HepG2 (cell line): ENCODE measurements around the gene M1AP. TPM values are rescaled to one million over a fixed set of nuclear protein-coding genes. Genes with fewer than 3 reads are reported as not detected.

Source experiments
- ATAC-seq: fragments of 200-7000 bp; cut with Tn5 transposase; 3 replicates; pipeline ENCODE4 v1.9.1; 2020; ENCODE audit warnings: mild to moderate bottlenecking, moderate library complexity
- BruUV-seq: library from RNA; stranded (reverse); fragments of 400-500 nt; replicated peaks from 2 replicates; lab custom pipeline; 2021; lab: Mats Ljungman, UMichigan
- CTCF ChIA-PET: fragments of 300-600 bp; formaldehyde crosslinking; extraction: SDS; loops from one replicate; lab custom pipeline; 2021; ENCODE audit warnings: low total read pairs, inconsistent platforms, low intra/inter-chr PET ratio; lab: Yijun Ruan, JAX
- POLR2A ChIA-PET: fragments of 350-600 bp; sonication (Branson Sonifier 250); formaldehyde crosslinking; loops from one replicate; lab custom pipeline; 2020; ENCODE audit warnings: antibody characterized with exemption, inconsistent platforms; lab: Yijun Ruan, JAX
- DNase-seq: peaks from one replicate; pipeline ENCODE4 v3.0.0-alpha.2; 2015; ENCODE audit warnings: low spot score
- FAIRE-seq: peaks from 3 replicates; lab custom pipeline; 2011; peaks lifted over from hg19 to GRCh38; lab: Jason Lieb, UNC
- H2AFZ ChIP-seq: one replicate; pipeline ENCODE4 v1.6.1; 2011; ENCODE audit warnings: low read length, inconsistent platforms
- H3K27ac ChIP-seq: fragments of 300-600 bp; 3 replicates; pipeline ENCODE4 v1.8.0; 2011; ENCODE audit warnings: mixed run types, mild to moderate bottlenecking, mixed read lengths, low read length, inconsistent platforms; ENCODE audit not compliant: insufficient read depth; ENCODE audit errors: extremely low read length
- H3K27me3 ChIP-seq, 2 experiments: fragments of 200-600 bp in 1 of 2; 2 replicates in 1 of 2; 3 replicates in 1 of 2; pipeline versions ENCODE4 v1.6.0 to v1.8.0; 2011; ENCODE audit warnings: low read length in 2 of 2, mild to moderate bottlenecking in 2 of 2, moderate library complexity in 2 of 2, inconsistent platforms in 1 of 2; ENCODE audit not compliant: insufficient read depth in 2 of 2, control insufficient read depth in 1 of 2
- H3K36me3 ChIP-seq, 2 experiments: fragments of 200-600 bp in 1 of 2; replicated peaks in 1 of 2; 2 replicates in 1 of 2; 3 replicates in 1 of 2; pipeline versions ENCODE4 v1.5.1 to v1.8.0; 2011; ENCODE audit warnings: low read length in 2 of 2, inconsistent platforms in 1 of 2; ENCODE audit not compliant: insufficient read depth in 2 of 2, control insufficient read depth in 1 of 2
- H3K4me1 ChIP-seq: 2 replicates; pipeline ENCODE4 v1.5.1; 2012; ENCODE audit warnings: low read length, inconsistent platforms; ENCODE audit not compliant: insufficient read depth
- H3K4me2 ChIP-seq: 2 replicates; pipeline ENCODE4 v1.6.0; 2011; ENCODE audit warnings: low read depth, low read length, inconsistent platforms
- H3K4me3 ChIP-seq, 3 experiments: fragments of 200-600 bp in 1 of 3; sonication (generic), shearing (Covaris generic) in 1 of 3; replicated peaks in 1 of 3; 2 replicates each; pipeline ENCODE4 v1.5.1; 2011 to 2016; ENCODE audit warnings: low read length in 3 of 3, inconsistent platforms in 2 of 3, low read depth in 2 of 3, mild to moderate bottlenecking in 2 of 3, control low read depth in 1 of 3, mixed read lengths in 1 of 3; ENCODE audit not compliant: insufficient read depth in 1 of 3
- H3K79me2 ChIP-seq: one replicate; pipeline ENCODE4 v1.6.1; 2011; ENCODE audit warnings: low read length, inconsistent platforms; ENCODE audit not compliant: insufficient read depth
- H3K9ac ChIP-seq: 2 replicates; pipeline ENCODE4 v1.6.0; 2011; ENCODE audit warnings: mild to moderate bottlenecking, low read depth, low read length, inconsistent platforms; ENCODE audit not compliant: insufficient read depth
- H3K9me3 ChIP-seq: 2 replicates; pipeline ENCODE4 v1.5.1; 2012; ENCODE audit warnings: mild to moderate bottlenecking, low read length
- H4K20me1 ChIP-seq: 2 replicates; pipeline ENCODE4 v1.6.0; 2011; ENCODE audit warnings: inconsistent platforms, mild to moderate bottlenecking, low read length, moderate library complexity; ENCODE audit not compliant: insufficient read depth
- EP300 ChIP-seq, 3 experiments: sonication (generic) in 1 of 3; formaldehyde crosslinking in 1 of 3; IDR thresholded peaks; 2 replicates each; pipeline versions ENCODE4 v1.5.1 to v1.6.1; 2011 to 2020; ENCODE audit warnings: low read depth in 2 of 3, low read length in 2 of 3, borderline replicate concordance in 1 of 3, improper control_type of control experiment in 1 of 3, mild to moderate bottlenecking in 1 of 3, missing genetic modification reagents in 1 of 3, moderate library complexity in 1 of 3
- FOXC1 ChIP-seq: sonication (generic); formaldehyde crosslinking; IDR thresholded peaks from 2 replicates; pipeline ENCODE4 v1.8.0; 2022; ENCODE audit warnings: mild to moderate bottlenecking, missing genetic modification reagents, borderline replicate concordance
- FOXM1 ChIP-seq: sonication (generic); formaldehyde crosslinking; IDR thresholded peaks from 2 replicates; pipeline ENCODE4 v1.5.0; 2020; ENCODE audit warnings: missing genetic modification reagents
- SNAPC2 ChIP-seq: sonication (generic); formaldehyde crosslinking; IDR thresholded peaks from 2 replicates; pipeline ENCODE4 v1.8.1; 2022; ENCODE audit warnings: mild to moderate bottlenecking, missing genetic modification reagents
- SRF ChIP-seq: IDR thresholded peaks from 2 replicates; pipeline ENCODE4 v1.6.1; 2011; ENCODE audit warnings: mild to moderate bottlenecking, low read depth, low read length, moderate library complexity
- SRSF1 ChIP-seq: fragments of 200-400 bp; formaldehyde crosslinking; optimal IDR thresholded peaks from 2 replicates; pipeline ENCODE3; 2017; ENCODE audit warnings: mild to moderate bottlenecking, low read depth, low read length, moderate library complexity
- SRY ChIP-seq: sonication (generic); formaldehyde crosslinking; IDR thresholded peaks from 2 replicates; pipeline ENCODE4 v1.8.0; 2022; ENCODE audit warnings: mild to moderate bottlenecking, missing genetic modification reagents
- YEATS2 ChIP-seq: sonication (generic); formaldehyde crosslinking; IDR thresholded peaks from 2 replicates; pipeline ENCODE4 v1.4.0; 2020; ENCODE audit warnings: missing genetic modification reagents, borderline replicate concordance
- ZNF3 ChIP-seq: IDR thresholded peaks from 2 replicates; pipeline ENCODE4 v1.7.0; 2017; ENCODE audit warnings: inconsistent platforms
- ZNF430 ChIP-seq: sonication (generic); formaldehyde crosslinking; IDR thresholded peaks from 2 replicates; pipeline ENCODE4 v1.9.0; 2021; ENCODE audit warnings: mild to moderate bottlenecking, missing genetic modification reagents
- ZNF616 ChIP-seq: sonication (generic); formaldehyde crosslinking; IDR thresholded peaks from 2 replicates; pipeline ENCODE4 v1.5.0; 2020; ENCODE audit warnings: low read depth, mild to moderate bottlenecking, missing genetic modification reagents
- ZNF646 ChIP-seq: sonication (generic); formaldehyde crosslinking; IDR thresholded peaks from 2 replicates; pipeline ENCODE4 v1.9.0; 2021; ENCODE audit warnings: mild to moderate bottlenecking, missing genetic modification reagents
- ZNF670 ChIP-seq: sonication (generic); formaldehyde crosslinking; IDR thresholded peaks from 2 replicates; pipeline ENCODE4 v1.8.0; 2022; ENCODE audit warnings: mild to moderate bottlenecking, missing genetic modification reagents, borderline replicate concordance
- ZNF672 ChIP-seq: sonication (generic); formaldehyde crosslinking; IDR thresholded peaks from 2 replicates; pipeline ENCODE4 v1.8.1; 2022; ENCODE audit warnings: missing genetic modification reagents
- ZSCAN20 ChIP-seq: sonication (generic); formaldehyde crosslinking; IDR thresholded peaks from 2 replicates; pipeline ENCODE4 v1.4.0; 2020; ENCODE audit warnings: missing genetic modification reagents, mild to moderate bottlenecking, borderline replicate concordance
- WGBS: methylation state at CpG from one replicate; pipeline ENCODE4 v1.1.6; 2017; ENCODE audit warnings: low lambda C conversion rate; 5-methylcytosine and 5-hydroxymethylcytosine counted together
- in situ Hi-C: cut with HindIII; loops from 2 replicates; pipeline ENCODE4 v1.10.0; 2017; ENCODE audit warnings: low pct_unique_long_range_greater_than_20kb; ENCODE audit not compliant: extremely low pct_ligation_motif_present
- intact Hi-C: fragments of 100-400 bp; cut with micrococcal nuclease; formaldehyde crosslinking; loops from one replicate; pipeline ENCODE4 v1.10.0; 2022; ENCODE audit not compliant: unreplicated experiment
- polyA plus RNA-seq, 8 experiments: library from polyadenylated mRNA; depleted of rRNA in 3 of 8; stranded (reverse) in 7 of 8; unstranded in 1 of 8; fragments of >200 nt; fragmentation: Illumina TruSeq in 4 of 8; extraction: Trizol in 4 of 8; gene quantifications; 2 replicates each; pipeline versions ENCODE4 v1.2.1 to v1.2.3, GENCODE V29; 2011 to 2016; ENCODE audit warnings: low read depth in 4 of 8, missing spikeins in 1 of 8, mixed read lengths in 1 of 8; ENCODE audit not compliant: insufficient read depth in 1 of 8
- total RNA-seq, 5 experiments: library from RNA; depleted of rRNA; stranded (reverse); fragments of >200 nt; fragmentation: Illumina TruSeq; extraction: Trizol; gene quantifications; 2 replicates each; pipeline ENCODE4 v1.2.3, GENCODE V29; 2016; ENCODE audit warnings: low read depth in 1 of 5

Gene M1AP
- total and polyA plus RNA-seq, 2 of the 13 experiments (the other 11 are each of a cell fraction or from before 2014, with no cell fraction given): not detected

GRCh38 chr2:74653589-74653984 is 5.5 kb upstream of the M1AP start (continued):
- TF ChIP-seq ZNF646 (CRISPR knock-in tag): peak; percentile 85
- 0 out of 2 replicates have a peak, but pooled peaks have one; percentile 10 for TF ChIP-seq ZNF670 (CRISPR knock-in tag)

- ATAC-seq: no peak
- H3K4me1 ChIP-seq: no peaks in the 10 kb centered on the region
- H3K27me3 ChIP-seq: peaks cover 1 to 5% of the 10 kb centered on the region in 2 experiments; a peak in 1 of 5 replicates
- FAIRE-seq: no peak
- no TSS peak for BruUV-seq
- H3K9me3 ChIP-seq: no peaks in the 10 kb centered on the region
- no peak overlapping the region for H3K4me2 ChIP-seq
- H3K27ac ChIP-seq: no peak overlapping the region
- DNase-seq: no peak
- in situ Hi-C loops (no loop called here), intact Hi-C loops (no loop called here)
- 53% methylated on average over 13 of the region's 13 CpGs for WGBS
- CTCF ChIA-PET: no interaction called here
- no peak overlapping the region for H3K9ac ChIP-seq
- no peak overlapping the region for H2AFZ ChIP-seq
- H3K36me3 ChIP-seq: no peaks in the 10 kb centered on the region
- no peaks in the 10 kb centered on the region for H3K79me2 ChIP-seq
- no peak overlapping the region for H3K4me3 ChIP-seq
- no peaks in the 10 kb centered on the region for H4K20me1 ChIP-seq
- POLR2A ChIA-PET: no interaction called here
- TF ChIP-seq ZNF672: no peak
- no peak for TF ChIP-seq FOXM1
- TF ChIP-seq SNAPC2 (CRISPR knock-in tag): no peak
- no peak for TF ChIP-seq SRY (CRISPR knock-in tag)
- no peak for TF ChIP-seq ZNF430 (CRISPR knock-in tag)
- TF ChIP-seq SRSF1: no peak
- no peak for TF ChIP-seq YEATS2 (CRISPR knock-in tag)
- TF ChIP-seq FOXC1: no peak
- TF ChIP-seq SRF: no peak
- TF ChIP-seq ZNF3 (CRISPR knock-in tag): no peak
- TF ChIP-seq EP300 (IDR thresholded peaks at IDR 0.05; ENCODE audit: low read depth in 2 of 2, low read length in 2 of 2): no peak
- no peak for TF ChIP-seq EP300 (CRISPR knock-in tag; IDR thresholded peaks at IDR 0.05; ENCODE audit: borderline replicate concordance)
- no peak for TF ChIP-seq ZNF616 (CRISPR knock-in tag)
- no peak for TF ChIP-seq ZSCAN20
These were observed 1.2 kb downstream of the M1AP start for GRCh38 chr2:74646834-74647482.
